Fibroblast of lung (primary cell): ENCODE measurements around the gene NCKAP5.

ENCODE experiments used
- CTCF ChIP-seq, 2 donors: IDR thresholded peaks in 1 of 2; conservative IDR thresholded peaks in 1 of 2; 1 replicate in 1 of 2; 2 replicates in 1 of 2; pipeline ENCODE4 v1.5.1; 2011 to 2012; ENCODE audit warnings: low read length in 2 of 2, control low read depth in 1 of 2, inconsistent platforms in 1 of 2, low read depth in 1 of 2, mild to moderate bottlenecking in 1 of 2
- EZH2 ChIP-seq: IDR thresholded peaks from 2 replicates; pipeline ENCODE4 v1.5.1; 2012; ENCODE audit warnings: low read length, control low read depth, mild to moderate bottlenecking; ENCODE audit errors: missing control alignments

GRCh38 chr2:133152801-133153200, 415.5 kb downstream of the NCKAP5 start:
- TF ChIP-seq CTCF (conservative IDR thresholded peaks at IDR 0.05 in 1 of 2, IDR thresholded peaks at IDR 0.05 in 1 of 2; ENCODE audit: low read depth in 1 of 2, low read length in 2 of 2) (no peak), EZH2 (no peak)
